Stomach (tissue), 4 donors: ENCODE measurements around the gene MINDY3.

Source experiments
- POLR2A ChIP-seq, 4 donors: fragments of 450-650 bp; IDR thresholded peaks; one replicate each; pipeline ENCODE4 v1.6.1; 2016; ENCODE audit warnings: antibody characterized with exemption in 4 of 4, control low read depth in 2 of 4, mild to moderate bottlenecking in 1 of 4, moderate library complexity in 1 of 4
- POLR2AphosphoS5 ChIP-seq, 3 donors: sonication (generic); formaldehyde crosslinking; IDR thresholded peaks; one replicate each; pipeline ENCODE4 v1.6.1; 2016; ENCODE audit warnings: antibody characterized with exemption in 3 of 3

- no peak for TF ChIP-seq POLR2AphosphoS5 (IDR thresholded peaks at IDR 0.05)
- TF ChIP-seq POLR2A (IDR thresholded peaks at IDR 0.05), result no peak
Observed at GRCh38 chr10:15836807-15837206, 23.5 kb downstream of the MINDY3 start.
